ENCODE measurements around the gene PRLHR.

GRCh38 chr10:118565301-118566075, 30.0 kb downstream of the PRLHR start:
- TF ChIP-seq POLR2A (IDR thresholded peaks at IDR 0.05) (no peak), CTCF (IDR thresholded peaks at IDR 0.05) (no peak)

All from lower leg skin (tissue), 3 donors.